GM12878 (cell line): ENCODE data around the gene PDE9A. TPM values are rescaled to one million over a fixed set of nuclear protein-coding genes. Genes with fewer than 3 reads are reported as not detected.

Experiments used
- ATAC-seq: fragments of 200-7000 bp; cut with Tn5 transposase; 3 replicates; pipeline ENCODE4 v1.9.1; 2020; ENCODE audit warnings: mild to moderate bottlenecking, moderate library complexity
- BruUV-seq: library from RNA; stranded (reverse); fragments of 400-500 nt; replicated peaks from 2 replicates; lab custom pipeline; 2021; lab: Mats Ljungman, UMichigan
- CTCF ChIA-PET: fragments of 300-600 bp; sonication (Branson Sonifier 250); formaldehyde crosslinking; extraction: SDS; loops from one replicate; lab custom pipeline; 2021; ENCODE audit warnings: inconsistent platforms; lab: Yijun Ruan, JAX
- POLR2A ChIA-PET: fragments of 350-600 bp; formaldehyde crosslinking; extraction: SDS; loops from one replicate; lab custom pipeline; 2021; ENCODE audit warnings: inconsistent platforms; lab: Charles Lee
- RAD21 ChIA-PET: fragments of 300-600 bp; sonication (Branson Sonifier 250); formaldehyde crosslinking; loops from one replicate; lab custom pipeline; 2023; ENCODE audit warnings: antibody characterized with exemption; ENCODE audit not compliant: unreplicated experiment; lab: Charles Lee
- SMC1A ChIA-PET: fragments of 300-600 bp; sonication (Branson Sonifier 250); formaldehyde crosslinking; loops from one replicate; lab custom pipeline; 2023; ENCODE audit not compliant: unreplicated experiment, uncharacterized antibody; lab: Charles Lee
- DNase-seq: peaks from one replicate; pipeline ENCODE4 v3.0.0-alpha.2; 2011; ENCODE audit warnings: low read depth, low spot score
- FAIRE-seq: peaks from 3 replicates; lab custom pipeline; 2011; peaks lifted over from hg19 to GRCh38; lab: Jason Lieb, UNC
- H2AFZ ChIP-seq: 2 replicates; pipeline ENCODE4 v1.6.0; 2011; ENCODE audit warnings: low read depth, low read length, control low read depth; ENCODE audit not compliant: control insufficient read depth
- H3K27ac ChIP-seq: 2 replicates; pipeline ENCODE4 v1.5.1; 2011; ENCODE audit warnings: control low read depth; ENCODE audit not compliant: control insufficient read depth, insufficient read depth
- H3K27me3 ChIP-seq, 2 experiments: replicated peaks in 1 of 2; 2 replicates each; pipeline versions ENCODE4 v1.6.0 to v1.6.1; 2011; ENCODE audit warnings: low read length in 1 of 2; ENCODE audit not compliant: control insufficient read depth in 2 of 2, insufficient read depth in 2 of 2
- H3K36me3 ChIP-seq, 2 experiments: 2 replicates each; pipeline ENCODE4 v1.5.1; 2011; ENCODE audit warnings: low read length in 1 of 2; ENCODE audit not compliant: control insufficient read depth in 2 of 2, insufficient read depth in 2 of 2
- H3K4me1 ChIP-seq: 2 replicates; pipeline ENCODE4 v1.6.1; 2011; ENCODE audit warnings: mild to moderate bottlenecking, low read length, moderate library complexity, mixed read lengths; ENCODE audit not compliant: control insufficient read depth, insufficient read depth
- H3K4me2 ChIP-seq: 2 replicates; pipeline ENCODE4 v1.6.0; 2011; ENCODE audit warnings: control low read depth; ENCODE audit not compliant: control insufficient read depth, insufficient read depth
- H3K4me3 ChIP-seq: fragments of 200-600 bp; sonication (generic); 2 replicates; pipeline ENCODE4 v1.5.1; 2016
- H3K79me2 ChIP-seq: 2 replicates; pipeline ENCODE4 v1.6.0; 2011; ENCODE audit warnings: low read length; ENCODE audit not compliant: control insufficient read depth, insufficient read depth
- H3K9ac ChIP-seq: 2 replicates; pipeline ENCODE4 v1.8.0; 2011; ENCODE audit warnings: low read length, control low read depth, mixed read lengths; ENCODE audit not compliant: control insufficient read depth, insufficient read depth
- H3K9me3 ChIP-seq: replicated peaks from 3 replicates; pipeline ENCODE4 v1.5.1; 2011; ENCODE audit warnings: mild to moderate bottlenecking, low read length; ENCODE audit not compliant: control insufficient read depth, insufficient read depth
- H4K20me1 ChIP-seq: 2 replicates; pipeline ENCODE4 v1.6.0; 2011; ENCODE audit not compliant: control insufficient read depth, insufficient read depth
- ATF7 ChIP-seq: fragments of 450-650 bp; IDR thresholded peaks from 2 replicates; pipeline ENCODE4 v1.6.1; 2016; ENCODE audit warnings: low read depth, mild to moderate bottlenecking
- ESRRA ChIP-seq: IDR thresholded peaks from 2 replicates; pipeline ENCODE4 v1.6.1; 2012; ENCODE audit warnings: mild to moderate bottlenecking, low read length, improper control_type of control experiment
- IKZF1 ChIP-seq: fragments of 450-650 bp; conservative IDR thresholded peaks from 2 replicates; pipeline ENCODE4 v1.6.1; 2017; ENCODE audit warnings: antibody characterized with exemption, mild to moderate bottlenecking
- JUND ChIP-seq: IDR thresholded peaks from 2 replicates; pipeline ENCODE4 v1.6.1; 2012; ENCODE audit warnings: low read depth, mild to moderate bottlenecking, low read length, improper control_type of control experiment, moderate library complexity
- KDM1A ChIP-seq: fragments of 200-600 bp; sonication (generic); IDR thresholded peaks from 2 replicates; pipeline ENCODE4 v1.6.1; 2016; ENCODE audit warnings: borderline replicate concordance
- LARP7 ChIP-seq: fragments of 450-650 bp; IDR thresholded peaks from 2 replicates; pipeline ENCODE4 v1.6.1; 2017; ENCODE audit warnings: mild to moderate bottlenecking
- RAD21 ChIP-seq: IDR thresholded peaks from 2 replicates; pipeline ENCODE4 v1.6.1; 2011; ENCODE audit warnings: mild to moderate bottlenecking, low read depth, low read length, moderate library complexity; ENCODE audit not compliant: insufficient read depth
- RBBP5 ChIP-seq: fragments of 200-600 bp; sonication (generic); conservative IDR thresholded peaks from 2 replicates; pipeline ENCODE4 v1.6.1; 2016
- SMAD5 ChIP-seq: IDR thresholded peaks from 2 replicates; pipeline ENCODE4 v1.6.1; 2016; ENCODE audit warnings: antibody characterized with exemption, low read depth
- SREBF2 ChIP-seq: IDR thresholded peaks from 2 replicates; pipeline ENCODE4 v1.6.1; 2012; ENCODE audit warnings: mild to moderate bottlenecking, low read length
- ZNF622 ChIP-seq: fragments of 450-650 bp; IDR thresholded peaks from 2 replicates; pipeline ENCODE4 v1.6.1; 2017; ENCODE audit warnings: mild to moderate bottlenecking, inconsistent platforms
- WGBS: methylation state at CpG from one replicate; pipeline ENCODE4 v1.1.6; 2016; ENCODE audit warnings: low lambda C conversion rate; ENCODE audit not compliant: insufficient replicate concordance, insufficient coverage; ENCODE audit errors: missing lambda C conversion rate; 5-methylcytosine and 5-hydroxymethylcytosine counted together
- in situ Hi-C: fragments of 300-500 bp; cut with MboI; formaldehyde crosslinking; loops from 9 replicates; pipeline ENCODE4 v1.14.3; 2018; ENCODE audit warnings: mixed read lengths
- intact Hi-C: fragments of 100-400 bp; cut with micrococcal nuclease; formaldehyde crosslinking; loops from one replicate; pipeline ENCODE4 v1.14.2; 2022; ENCODE audit not compliant: unreplicated experiment
- polyA plus RNA-seq, 11 experiments: library from polyadenylated mRNA; depleted of rRNA in 4 of 11; unstranded in 6 of 11; stranded (reverse) in 5 of 11; fragments of >200 nt; fragmentation: Nextera tagmentation in 4 of 11; fragmentation: Illumina TruSeq in 1 of 11; extraction: Ambion mirVana in 4 of 11; extraction: Trizol in 1 of 11; gene quantifications; 1 replicate in 1 of 11; 2 replicates in 10 of 11; pipeline versions ENCODE4 v1.2.1 to v1.2.3, GENCODE V29; 2011 to 2016; ENCODE audit warnings: inconsistent platforms in 2 of 11, missing spikeins in 2 of 11, low read depth in 1 of 11
- total RNA-seq, 4 experiments: library from RNA; depleted of rRNA in 3 of 4; stranded (reverse); fragments of >200 nt in 3 of 4; fragmentation: Illumina TruSeq in 1 of 4; extraction: Trizol in 1 of 4; gene quantifications; 2 replicates each; pipeline versions ENCODE4 v1.2.1 to v1.2.3, GENCODE V29; 2013 to 2021
- TF ChIP-seq, protein P1 (sequence below): IDR thresholded peaks from 2 replicates; pipeline ENCODE4 v1.6.1; 2012; ENCODE audit warnings: mild to moderate bottlenecking, low read depth, low read length
- TF ChIP-seq, protein P2 (sequence below): fragments of 450-650 bp; IDR thresholded peaks from 2 replicates; pipeline ENCODE4 v1.6.1; 2017; ENCODE audit warnings: mild to moderate bottlenecking

PDE9A gene
- total and polyA plus RNA-seq, 10 of the 15 experiments (the other 5 are each of a cell fraction or from before 2014, with no cell fraction given) = 0.08 to 0.45 (median 0.20) TPM; not detected in 1

DNA sequence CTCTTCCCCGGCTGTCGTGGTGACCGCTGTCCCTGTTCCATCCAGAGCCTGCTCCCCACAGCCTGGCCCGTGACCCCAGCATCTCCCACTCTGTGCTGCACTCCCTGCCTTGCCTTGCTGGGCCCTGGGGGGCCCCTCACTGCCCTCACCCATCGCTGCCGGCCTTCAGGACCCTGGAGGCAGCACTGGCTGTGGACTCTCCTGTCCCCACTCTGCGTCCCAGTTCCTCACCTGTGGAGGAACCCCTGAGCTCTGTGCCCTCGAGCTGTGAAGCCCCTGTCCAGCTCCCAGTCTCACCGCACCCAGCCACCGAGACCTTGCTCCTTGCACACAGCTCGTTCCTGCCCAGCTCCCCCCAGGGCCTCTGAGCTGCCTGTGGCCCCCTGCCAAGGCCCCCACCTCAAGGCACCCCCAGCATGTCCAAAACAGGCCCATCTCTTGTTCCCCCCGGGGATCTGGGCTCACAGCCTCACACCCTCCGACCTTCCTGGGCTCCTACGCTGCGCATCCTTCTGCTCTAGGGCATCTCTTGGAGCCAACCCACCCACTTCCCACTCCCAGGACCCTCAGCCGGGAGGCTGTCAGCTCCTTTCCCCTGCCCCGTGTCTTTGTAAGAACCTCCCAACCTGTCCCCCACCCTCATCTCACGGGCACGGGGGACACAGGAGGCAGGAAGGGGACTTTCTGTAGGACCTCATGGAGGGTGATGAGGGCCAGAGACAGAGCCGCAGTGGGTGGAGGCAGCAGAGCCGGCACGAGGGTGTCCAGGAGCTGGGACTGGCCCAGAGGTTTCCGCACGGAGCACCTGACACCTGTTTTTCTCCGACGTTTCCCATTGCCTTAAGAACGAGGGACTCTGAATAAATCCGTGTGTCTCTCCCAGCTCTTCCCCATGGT, 116.6 kb downstream of the PDE9A start:
- WGBS = 47% methylated on average over 26 of the region's 28 CpGs
- ATAC-seq (no peak), FAIRE-seq (no peak), DNase-seq (no peak)
- ChIA-PET RAD21 (interaction anchor here (0.5 kb wide), 1 partner anchor 461 kb away, joined by 3 read pairs; no protein-coding TSS in a partner anchor), POLR2A (no interaction called here), CTCF (no interaction called here), SMC1A (no interaction called here)
- Histone ChIP-seq H3K4me1 (no peaks in the 10 kb centered on the region), H3K27ac (no peak overlapping the region), H3K36me3 (no peaks in the 10 kb centered on the region), H4K20me1 (no peaks in the 10 kb centered on the region), H3K9me3 (no peaks in the 10 kb centered on the region; the same call in 2 of the 3 replicates), H3K4me2 (no peak overlapping the region), H2AFZ (no peak overlapping the region), H3K4me3 (no peak overlapping the region), H3K79me2 (no peaks in the 10 kb centered on the region), H3K9ac (no peak overlapping the region), H3K27me3 (peaks cover 0 to 1% of the 10 kb centered on the region in 2 experiments; a peak in 2 of 4 replicates)
- TF ChIP-seq LARP7 (no peak), JUND (no peak), IKZF1 (no peak), SMAD5 (no peak), RAD21 (no peak), ATF7 (no peak), ESRRA (no peak), SREBF2 (no peak), ZNF622 (no peak), KDM1A (no peak), RBBP5 (no peak)
- TF ChIP-seq, protein P1, sequence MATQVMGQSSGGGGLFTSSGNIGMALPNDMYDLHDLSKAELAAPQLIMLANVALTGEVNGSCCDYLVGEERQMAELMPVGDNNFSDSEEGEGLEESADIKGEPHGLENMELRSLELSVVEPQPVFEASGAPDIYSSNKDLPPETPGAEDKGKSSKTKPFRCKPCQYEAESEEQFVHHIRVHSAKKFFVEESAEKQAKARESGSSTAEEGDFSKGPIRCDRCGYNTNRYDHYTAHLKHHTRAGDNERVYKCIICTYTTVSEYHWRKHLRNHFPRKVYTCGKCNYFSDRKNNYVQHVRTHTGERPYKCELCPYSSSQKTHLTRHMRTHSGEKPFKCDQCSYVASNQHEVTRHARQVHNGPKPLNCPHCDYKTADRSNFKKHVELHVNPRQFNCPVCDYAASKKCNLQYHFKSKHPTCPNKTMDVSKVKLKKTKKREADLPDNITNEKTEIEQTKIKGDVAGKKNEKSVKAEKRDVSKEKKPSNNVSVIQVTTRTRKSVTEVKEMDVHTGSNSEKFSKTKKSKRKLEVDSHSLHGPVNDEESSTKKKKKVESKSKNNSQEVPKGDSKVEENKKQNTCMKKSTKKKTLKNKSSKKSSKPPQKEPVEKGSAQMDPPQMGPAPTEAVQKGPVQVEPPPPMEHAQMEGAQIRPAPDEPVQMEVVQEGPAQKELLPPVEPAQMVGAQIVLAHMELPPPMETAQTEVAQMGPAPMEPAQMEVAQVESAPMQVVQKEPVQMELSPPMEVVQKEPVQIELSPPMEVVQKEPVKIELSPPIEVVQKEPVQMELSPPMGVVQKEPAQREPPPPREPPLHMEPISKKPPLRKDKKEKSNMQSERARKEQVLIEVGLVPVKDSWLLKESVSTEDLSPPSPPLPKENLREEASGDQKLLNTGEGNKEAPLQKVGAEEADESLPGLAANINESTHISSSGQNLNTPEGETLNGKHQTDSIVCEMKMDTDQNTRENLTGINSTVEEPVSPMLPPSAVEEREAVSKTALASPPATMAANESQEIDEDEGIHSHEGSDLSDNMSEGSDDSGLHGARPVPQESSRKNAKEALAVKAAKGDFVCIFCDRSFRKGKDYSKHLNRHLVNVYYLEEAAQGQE = no peak
- TF ChIP-seq, protein P2, sequence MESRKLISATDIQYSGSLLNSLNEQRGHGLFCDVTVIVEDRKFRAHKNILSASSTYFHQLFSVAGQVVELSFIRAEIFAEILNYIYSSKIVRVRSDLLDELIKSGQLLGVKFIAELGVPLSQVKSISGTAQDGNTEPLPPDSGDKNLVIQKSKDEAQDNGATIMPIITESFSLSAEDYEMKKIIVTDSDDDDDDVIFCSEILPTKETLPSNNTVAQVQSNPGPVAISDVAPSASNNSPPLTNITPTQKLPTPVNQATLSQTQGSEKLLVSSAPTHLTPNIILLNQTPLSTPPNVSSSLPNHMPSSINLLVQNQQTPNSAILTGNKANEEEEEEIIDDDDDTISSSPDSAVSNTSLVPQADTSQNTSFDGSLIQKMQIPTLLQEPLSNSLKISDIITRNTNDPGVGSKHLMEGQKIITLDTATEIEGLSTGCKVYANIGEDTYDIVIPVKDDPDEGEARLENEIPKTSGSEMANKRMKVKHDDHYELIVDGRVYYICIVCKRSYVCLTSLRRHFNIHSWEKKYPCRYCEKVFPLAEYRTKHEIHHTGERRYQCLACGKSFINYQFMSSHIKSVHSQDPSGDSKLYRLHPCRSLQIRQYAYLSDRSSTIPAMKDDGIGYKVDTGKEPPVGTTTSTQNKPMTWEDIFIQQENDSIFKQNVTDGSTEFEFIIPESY = no peak
- intact Hi-C loops (no loop called here), in situ Hi-C loops (no loop called here)
- no TSS peak for BruUV-seq
